ENCODE data around the gene GH1.
"Not testable (repeated sequence)": the region's sequence is repeated elsewhere in the genome, so short reads cannot be mapped to it uniquely, and the experiment has no call there.

The GH1 gene

GRCh38 chr17:63894021-63894420 is 24.6 kb downstream of the GH1 start:
- not testable (repeated sequence) for DNase-seq

DNA sequence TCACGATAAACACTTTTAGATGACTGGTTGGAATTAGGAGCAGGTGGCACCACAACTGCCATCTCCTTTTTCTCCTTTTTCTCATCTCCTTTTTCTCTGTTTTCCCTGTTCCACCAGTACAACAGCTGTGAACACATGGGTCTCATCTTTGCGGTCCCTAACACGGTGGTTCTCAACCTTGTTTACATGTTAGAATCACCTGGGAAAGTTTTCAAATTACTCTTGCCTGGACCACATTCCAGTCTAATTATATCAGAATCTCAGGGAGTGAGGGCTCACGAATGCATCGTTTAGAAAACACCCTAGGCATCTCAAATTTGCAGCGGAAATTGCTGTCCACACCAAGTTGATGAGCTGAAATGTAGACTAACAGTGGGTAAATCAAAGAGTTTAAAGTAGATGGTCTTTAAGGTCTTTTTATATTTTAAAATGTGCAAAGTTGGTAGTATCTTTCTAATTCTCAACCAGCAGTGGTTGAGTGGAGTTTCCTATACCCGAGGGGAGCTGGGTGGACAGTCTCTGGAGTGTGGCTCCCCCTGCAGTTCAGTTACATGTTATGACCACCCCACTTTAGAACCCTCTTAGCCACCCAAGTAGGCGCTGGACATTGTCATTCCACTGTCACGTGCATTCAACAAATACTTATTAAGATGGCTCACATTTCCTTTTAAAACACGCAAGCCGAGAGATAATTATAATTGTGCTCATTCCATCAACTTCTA is 26.2 kb downstream of the GH1 start:
- DNase-seq, result not testable (repeated sequence)

DNA sequence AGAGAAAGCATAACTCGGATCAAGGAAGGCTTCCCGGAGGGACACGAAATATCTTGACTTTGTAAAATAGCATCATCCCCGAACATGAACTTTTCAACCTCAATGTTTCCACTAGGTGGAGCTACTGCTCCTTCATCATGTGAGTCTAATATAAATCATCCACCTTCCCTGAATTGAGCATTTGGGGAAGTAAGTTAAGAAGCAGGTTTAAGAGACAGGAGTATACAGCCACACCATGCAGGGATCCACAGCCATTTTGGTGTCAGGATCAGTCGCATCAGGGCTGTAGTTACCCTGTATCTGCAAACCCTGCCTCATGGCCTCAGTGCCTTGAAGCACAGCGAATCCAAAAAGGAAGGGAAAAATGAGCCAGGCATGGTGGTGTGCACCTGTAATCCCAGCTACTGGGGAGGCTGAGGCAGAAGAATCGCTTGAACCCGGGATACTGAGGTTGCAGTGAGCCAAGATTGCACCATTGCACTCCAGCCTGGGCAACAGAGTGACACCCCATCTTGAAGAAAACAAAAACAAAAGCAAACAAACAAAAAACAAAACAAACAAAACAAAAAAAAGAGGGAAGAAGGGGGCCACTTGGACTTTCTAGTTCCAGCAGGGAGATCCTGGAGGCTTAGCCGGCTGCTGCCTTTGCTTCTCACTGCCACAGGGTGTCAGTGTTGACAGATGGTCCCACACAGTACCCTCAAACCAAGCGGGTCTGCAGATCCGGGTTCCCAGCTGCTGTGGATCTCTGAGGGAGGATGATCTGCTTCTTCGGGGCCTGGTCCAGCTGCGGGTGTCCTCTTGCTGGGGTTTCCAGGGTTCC is 29.4 kb downstream of the GH1 start:
- DNase-seq, result not testable (repeated sequence)

DNA sequence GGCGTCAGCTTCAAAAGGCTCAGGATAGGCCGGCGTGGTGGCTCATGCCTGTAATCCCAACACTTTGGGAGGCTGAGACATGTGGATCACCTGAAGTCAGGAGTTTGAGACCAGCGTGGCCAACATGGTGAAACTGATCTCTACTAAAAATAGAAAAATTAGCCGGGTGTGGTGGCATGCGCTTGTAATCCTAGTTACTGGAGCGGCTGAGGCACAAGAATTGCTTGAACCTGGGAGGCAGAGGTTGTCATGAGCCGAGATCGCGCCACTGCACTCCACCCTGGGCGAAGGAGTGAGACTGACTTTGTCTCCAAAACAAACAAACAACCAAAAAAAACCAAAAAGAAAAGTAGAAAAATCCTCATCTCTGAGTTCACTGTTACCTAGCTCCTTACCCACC is 33.5 kb downstream of the GH1 start:
- DNase-seq, result not testable (repeated sequence)

DNA sequence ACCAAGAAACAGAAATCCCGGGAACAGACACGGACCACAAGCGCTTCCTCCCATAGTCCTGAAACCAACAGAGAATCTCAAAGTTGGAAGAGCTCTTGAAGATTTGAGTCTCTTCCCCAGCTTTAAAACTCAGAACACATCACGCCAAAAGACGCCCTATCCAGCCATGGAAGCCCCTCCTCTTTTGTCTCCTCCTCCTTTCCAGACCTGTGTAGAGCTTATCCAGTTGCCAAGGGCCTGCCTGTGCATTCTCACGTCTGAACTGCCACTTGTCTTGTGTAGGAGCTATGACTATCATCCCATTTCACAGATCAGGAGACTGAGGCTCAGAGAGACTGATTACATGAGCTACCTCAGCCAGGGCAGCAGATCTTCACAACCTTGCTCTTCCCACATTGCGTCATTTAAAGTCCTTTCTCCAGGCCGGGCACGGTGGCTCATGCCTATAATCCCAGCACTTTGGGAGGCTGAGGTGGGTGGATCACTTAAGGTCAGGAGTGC is 36.0 kb downstream of the GH1 start:
- not testable (repeated sequence) for DNase-seq

DNA sequence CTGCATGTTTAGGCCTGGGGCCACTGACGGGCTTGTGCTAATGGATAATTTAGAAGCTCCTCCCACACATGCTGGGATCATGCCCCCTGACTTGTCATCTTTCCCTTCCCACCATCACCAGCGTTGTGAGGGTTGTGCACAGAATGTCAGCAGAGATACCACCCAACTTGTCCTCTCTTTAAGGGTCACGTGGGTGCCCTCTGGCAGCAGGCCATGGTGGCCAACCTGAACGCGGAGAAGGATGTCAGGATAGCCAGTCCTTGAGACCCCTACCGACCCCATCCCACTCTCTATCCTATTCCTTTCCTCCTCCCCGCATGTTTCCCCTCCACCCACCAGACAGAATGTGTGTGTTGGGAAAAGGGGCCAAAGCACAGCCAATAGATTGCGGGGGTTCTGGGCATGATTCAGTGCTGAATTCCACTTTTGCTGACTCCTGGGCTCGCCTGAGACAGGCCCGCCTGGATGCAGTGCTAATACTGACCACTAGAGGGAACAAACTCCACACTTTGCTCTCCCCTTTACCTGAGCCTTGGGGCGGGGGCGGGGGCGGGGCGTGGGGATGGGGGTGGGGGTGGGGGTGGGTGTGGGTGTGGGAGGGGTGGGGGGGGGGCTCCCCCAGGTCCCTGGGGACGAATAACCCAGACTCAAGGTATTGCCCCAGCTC is 36.6 kb downstream of the GH1 start, which contains the start of gene GH2:
GH2 (minus strand) TSS at position 10 of the 667 bp plus-strand sequence. CDS start 143 bp downstream, outside the sequence.
- DNase-seq, result peak; percentile 62

DNA sequence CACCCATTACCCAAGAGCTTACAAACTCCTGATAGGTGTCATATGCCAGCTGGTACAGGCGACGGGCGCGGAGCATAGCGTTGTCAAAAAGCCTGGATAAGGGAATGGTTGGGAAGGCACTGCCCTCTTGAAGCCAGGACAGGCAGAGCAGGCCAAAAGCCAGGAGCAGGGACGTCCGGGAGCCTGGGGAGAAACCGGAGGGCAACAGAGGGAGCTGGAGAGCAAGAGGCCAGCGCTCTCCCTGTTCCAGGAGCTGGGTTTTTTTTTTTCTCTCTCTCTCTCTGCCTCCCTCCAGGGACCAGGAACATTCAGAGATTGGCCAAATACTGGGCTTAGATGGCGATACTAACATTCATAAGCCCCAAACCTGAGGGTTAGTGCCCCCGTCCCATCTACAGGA is 37.3 kb downstream of the GH1 start:
- DNase-seq, result not testable (repeated sequence)

DNA sequence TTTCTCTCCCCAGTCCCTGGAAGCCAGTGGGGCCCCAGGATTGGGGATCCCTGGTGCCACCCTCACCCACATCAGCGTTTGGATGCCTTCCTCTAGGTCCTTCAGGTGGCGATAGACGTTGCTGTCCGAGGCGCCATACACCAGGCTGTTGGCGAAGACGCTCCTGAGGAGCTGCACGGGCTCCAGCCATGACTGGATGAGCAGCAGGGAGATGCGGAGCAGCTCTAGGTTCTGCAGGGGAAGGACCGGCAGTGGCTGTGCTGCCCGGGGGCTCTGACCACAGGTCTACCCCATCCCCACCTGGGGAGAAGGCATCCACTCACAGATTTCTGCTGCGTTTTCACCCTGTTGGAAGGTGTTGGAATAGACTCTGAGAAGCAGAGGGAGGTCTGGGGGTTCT is 37.9 kb downstream of the GH1 start:
- DNase-seq, result no peak

DNA sequence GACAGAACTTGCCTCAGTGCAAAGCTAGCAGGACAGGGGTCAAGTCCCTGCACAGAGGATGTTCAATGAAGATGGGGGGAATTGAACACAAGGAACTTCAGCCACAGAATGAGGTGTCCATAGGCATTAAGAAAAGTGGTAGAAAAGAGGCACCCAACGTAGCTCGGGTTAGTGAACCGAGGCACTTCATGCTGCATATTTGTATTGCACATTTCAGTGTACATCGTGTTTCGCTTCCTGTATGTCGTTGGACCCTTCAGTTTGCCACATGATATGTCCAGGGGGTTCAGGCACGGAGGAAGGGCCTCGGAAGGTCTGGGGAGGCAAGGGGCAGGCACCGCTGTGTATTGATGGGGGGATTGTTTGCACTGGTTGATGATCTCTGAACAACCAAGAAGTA is 40.2 kb downstream of the GH1 start:
- not testable (repeated sequence) for DNase-seq

DNA sequence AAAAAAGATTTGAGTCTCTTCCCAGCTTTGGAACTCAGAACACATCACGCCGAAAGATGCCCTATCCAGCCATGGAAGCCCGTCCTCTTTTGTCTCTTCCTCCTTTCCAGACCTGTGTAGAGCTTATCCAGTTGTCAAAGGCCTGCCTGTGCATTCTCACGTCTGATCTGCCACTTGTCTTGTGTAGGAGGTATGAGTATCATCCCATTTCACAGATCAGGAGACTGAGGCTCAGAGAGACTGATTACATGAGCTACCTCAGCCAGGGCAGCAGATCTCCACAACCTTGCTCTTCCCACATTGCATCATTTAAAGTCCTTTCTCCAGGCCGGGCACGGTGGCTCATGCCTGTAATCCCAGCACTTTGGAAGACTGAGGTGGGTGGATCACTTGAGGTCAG is 43.9 kb downstream of the GH1 start:
- not testable (repeated sequence) for DNase-seq

DNA sequence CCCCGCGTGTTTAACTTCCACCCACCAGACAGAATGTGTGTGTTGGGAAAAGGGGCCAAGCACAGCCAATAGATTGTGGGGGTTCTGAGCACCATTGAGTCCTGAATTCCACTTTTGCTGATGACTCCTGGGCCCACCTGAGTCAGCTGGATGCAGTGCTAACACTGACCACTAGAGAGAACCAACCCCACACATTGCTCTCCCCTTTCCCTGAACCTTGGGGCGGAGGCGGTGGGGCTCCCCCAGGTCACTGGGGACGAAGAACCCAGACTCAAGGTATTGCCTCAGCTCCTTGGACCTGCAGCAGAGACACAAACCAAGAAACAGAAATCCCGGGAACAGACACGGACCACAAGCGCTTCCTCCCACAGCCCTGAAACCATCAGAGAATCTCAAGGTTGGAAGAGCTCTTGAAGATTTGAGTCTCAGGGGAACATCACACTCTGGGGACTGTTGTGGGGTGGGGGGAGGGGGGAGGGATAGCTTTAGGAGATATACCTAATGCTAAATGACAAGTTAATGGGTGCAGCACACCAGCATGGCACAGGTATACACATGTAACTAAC is 44.5 kb downstream of the GH1 start:
- DNase-seq, result not testable (repeated sequence)

DNA sequence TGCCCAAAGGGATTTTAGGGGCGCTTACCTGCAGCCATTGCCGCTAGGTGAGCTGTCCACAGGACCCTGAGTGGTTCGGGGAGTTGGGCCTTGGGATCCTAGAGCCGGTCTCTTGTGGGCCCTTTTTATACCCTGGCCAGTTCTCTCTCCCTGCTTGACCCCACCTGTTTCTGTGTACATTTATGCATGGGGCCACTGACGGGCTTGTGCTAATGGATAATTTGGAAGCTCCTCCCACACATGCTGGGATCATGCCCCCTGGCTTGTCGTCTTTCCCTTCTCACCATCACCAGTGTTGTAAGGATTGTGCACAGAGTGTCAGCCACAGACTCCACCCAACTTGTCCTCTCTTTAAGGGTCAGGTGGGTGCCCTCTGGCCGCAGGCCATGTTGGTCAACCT is 45.1 kb downstream of the GH1 start, which contains the start of gene CSH2:
CSH2 (minus strand) TSS at position 101 of the 400 bp plus-strand sequence; CDS start at position 38, 63 bp downstream.
- DNase-seq, result not testable (repeated sequence)

- DNase-seq, result not testable (repeated sequence)
These were observed 46.8 kb downstream of the GH1 start for GRCh38 chr17:63871646-63872365.

- not testable (repeated sequence) for DNase-seq
These were observed 48.4 kb downstream of the GH1 start for GRCh38 chr17:63870292-63870665.

- not testable (repeated sequence) for DNase-seq
These were observed 48.9 kb downstream of the GH1 start for GRCh38 chr17:63869491-63870291.

All from CD4-positive, alpha-beta T cell treated with Interleukin-15 for 1 hour (primary cell).